WI38 (cell line): ENCODE measurements around the gene TRNP1.

Experiments used
- H3K4me3 ChIP-seq: 2 replicates; pipeline ENCODE4 v1.5.1; 2011; ENCODE audit warnings: low read depth, mild to moderate bottlenecking, control low read depth, low read length
- TF ChIP-seq, protein P1 (sequence below): IDR thresholded peaks from 2 replicates; pipeline ENCODE4 v1.5.1; 2012; ENCODE audit warnings: low read depth, mild to moderate bottlenecking, control low read depth, low read length

Gene TRNP1

DNA sequence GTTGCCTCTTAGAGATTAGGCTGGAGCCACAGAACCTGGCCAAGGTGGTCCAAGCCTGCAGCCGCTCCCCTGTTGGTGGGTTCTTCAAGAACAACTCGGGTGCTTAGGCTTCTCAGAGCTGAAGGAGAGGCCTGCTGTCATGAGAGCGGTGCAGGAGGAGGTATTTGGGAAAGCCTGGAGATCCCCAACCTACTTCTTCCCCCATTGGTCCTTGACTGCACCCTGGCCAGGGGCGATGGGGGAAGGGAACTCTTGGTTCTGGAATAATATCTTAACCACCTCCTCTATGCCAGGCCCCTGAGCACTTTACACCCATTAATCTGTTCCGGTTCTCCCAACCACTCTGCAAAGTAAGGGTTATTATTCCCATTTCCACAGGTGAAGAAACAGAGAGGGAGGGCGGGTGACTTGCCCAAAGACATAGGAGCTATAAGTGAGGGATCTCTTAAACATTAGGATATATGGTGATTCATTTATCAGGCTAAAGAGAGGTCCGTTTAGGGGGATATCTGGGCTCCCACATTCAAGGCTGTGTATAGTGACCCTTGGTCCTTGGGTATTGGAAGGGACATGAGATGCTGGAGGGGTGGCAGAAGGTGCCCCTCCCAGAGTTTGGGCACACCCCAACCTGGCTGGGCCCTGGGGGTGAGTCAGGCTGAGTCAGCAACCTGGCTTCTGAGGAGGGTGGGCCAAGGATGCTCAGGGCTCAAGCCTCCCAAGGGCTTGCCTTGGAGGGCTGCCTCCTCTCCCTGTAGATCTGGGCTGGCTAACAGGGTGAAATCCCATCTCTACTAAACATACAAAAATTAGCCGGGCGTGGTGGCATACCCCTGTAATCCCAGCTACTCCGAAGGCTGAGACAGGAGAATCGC is 5.2 kb downstream of the TRNP1 start:
- TF ChIP-seq, protein P1, sequence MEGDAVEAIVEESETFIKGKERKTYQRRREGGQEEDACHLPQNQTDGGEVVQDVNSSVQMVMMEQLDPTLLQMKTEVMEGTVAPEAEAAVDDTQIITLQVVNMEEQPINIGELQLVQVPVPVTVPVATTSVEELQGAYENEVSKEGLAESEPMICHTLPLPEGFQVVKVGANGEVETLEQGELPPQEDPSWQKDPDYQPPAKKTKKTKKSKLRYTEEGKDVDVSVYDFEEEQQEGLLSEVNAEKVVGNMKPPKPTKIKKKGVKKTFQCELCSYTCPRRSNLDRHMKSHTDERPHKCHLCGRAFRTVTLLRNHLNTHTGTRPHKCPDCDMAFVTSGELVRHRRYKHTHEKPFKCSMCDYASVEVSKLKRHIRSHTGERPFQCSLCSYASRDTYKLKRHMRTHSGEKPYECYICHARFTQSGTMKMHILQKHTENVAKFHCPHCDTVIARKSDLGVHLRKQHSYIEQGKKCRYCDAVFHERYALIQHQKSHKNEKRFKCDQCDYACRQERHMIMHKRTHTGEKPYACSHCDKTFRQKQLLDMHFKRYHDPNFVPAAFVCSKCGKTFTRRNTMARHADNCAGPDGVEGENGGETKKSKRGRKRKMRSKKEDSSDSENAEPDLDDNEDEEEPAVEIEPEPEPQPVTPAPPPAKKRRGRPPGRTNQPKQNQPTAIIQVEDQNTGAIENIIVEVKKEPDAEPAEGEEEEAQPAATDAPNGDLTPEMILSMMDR: no peak
- H3K4me3 ChIP-seq: no peak overlapping the region; the same call in 1 of the 2 replicates

- no peak overlapping the region for H3K4me3 ChIP-seq
- TF ChIP-seq, protein P1: no peak
These were observed 6.0 kb downstream of the TRNP1 start for GRCh38 chr1:26999440-26999987.

- H3K4me3 ChIP-seq: no peak overlapping the region
- TF ChIP-seq, protein P1: no peak
These were observed 6.8 kb downstream of the TRNP1 start for GRCh38 chr1:27000090-27000816.

DNA sequence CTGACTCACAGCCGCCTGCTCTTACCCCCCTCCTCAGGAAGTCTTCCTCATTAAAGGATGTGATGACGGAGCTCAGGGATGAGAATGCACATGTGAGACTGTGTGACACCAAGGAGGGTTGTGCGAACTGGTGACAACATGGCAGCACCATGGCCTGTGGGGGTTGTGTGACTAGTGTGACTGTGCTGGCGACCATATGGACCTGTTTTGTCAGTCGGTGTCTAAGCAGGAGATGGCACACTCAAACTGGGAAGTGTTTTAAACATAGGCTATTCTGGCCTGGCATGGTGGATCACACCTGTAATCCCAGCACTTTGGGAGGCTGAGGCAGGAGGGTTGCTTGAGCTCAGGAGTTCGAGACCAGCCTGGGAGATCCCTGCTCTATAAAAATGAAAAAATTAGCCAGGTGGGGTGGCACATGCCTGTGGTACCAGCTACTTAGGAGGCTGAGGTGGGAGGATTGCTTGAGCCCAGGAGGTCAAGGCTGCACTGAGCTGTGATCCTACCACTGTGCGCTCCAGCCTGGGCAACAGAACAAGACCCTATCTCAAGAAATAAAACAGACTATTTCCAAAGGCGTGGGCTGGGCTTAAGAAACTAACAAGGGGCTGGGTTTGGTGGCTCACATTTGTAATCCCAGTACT is 7.4 kb downstream of the TRNP1 start:
- no peak overlapping the region for H3K4me3 ChIP-seq
- TF ChIP-seq, protein P1: no peak

- TF ChIP-seq, protein P1: no peak
- H3K4me3 ChIP-seq: no peak overlapping the region
These were observed 8.3 kb downstream of the TRNP1 start for GRCh38 chr1:27001570-27002360.

- H3K4me3 ChIP-seq: no peak overlapping the region
- TF ChIP-seq, protein P1: no peak
These were observed 10.4 kb downstream of the TRNP1 start for GRCh38 chr1:27003745-27004470.
